GM10248 (cell line): ENCODE measurements around the gene RPGRIP1L.

Source experiments
- CTCF ChIA-PET: fragments of 300-600 bp; sonication (Branson Sonifier 250); formaldehyde crosslinking; extraction: SDS; loops from one replicate; lab custom pipeline; 2021; ENCODE audit warnings: antibody characterized with exemption; lab: Yijun Ruan, JAX
- POLR2A ChIA-PET: fragments of 350-650 bp; sonication (Branson Sonifier 250); formaldehyde crosslinking; extraction: SDS; loops from one replicate; lab custom pipeline; 2020; ENCODE audit warnings: antibody characterized with exemption; lab: Yijun Ruan, JAX
- DNase-seq: peaks from one replicate; pipeline ENCODE4 v3.0.0; 2012; ENCODE audit errors: extremely low spot score
- CTCF ChIP-seq: IDR thresholded peaks from 2 replicates; pipeline ENCODE4 v1.5.1; 2012; ENCODE audit warnings: mild to moderate bottlenecking, low read depth; ENCODE audit errors: extremely low read depth, missing control alignments, control extremely low read depth

RPGRIP1L gene

DNA sequence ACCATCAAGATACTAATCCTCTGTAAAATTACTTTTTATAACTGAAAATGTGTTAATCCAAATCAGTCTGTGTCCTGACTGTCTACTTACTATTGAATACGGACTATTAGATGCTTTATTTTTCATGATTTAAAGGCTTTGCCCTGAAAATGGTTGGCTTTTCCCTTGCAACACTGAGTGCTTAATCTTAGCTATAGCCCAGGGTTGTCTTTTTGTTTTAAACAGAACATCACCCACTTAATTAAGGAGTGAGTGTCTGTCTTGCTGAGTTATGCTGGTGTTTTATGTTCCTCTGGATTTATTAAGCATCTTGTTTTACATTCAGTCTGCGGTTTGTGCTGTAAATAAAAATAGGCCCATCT, 11.3 kb upstream of the RPGRIP1L start:
- TF ChIP-seq CTCF = no peak
- ChIA-PET POLR2A (no interaction called here), CTCF (interaction anchor here (1.8 kb wide), 1 partner anchor 28 kb away, joined by 5 read pairs; no protein-coding TSS in a partner anchor)
- no peak for DNase-seq

GRCh38 chr16:53714205-53715022, 10.8 kb upstream of the RPGRIP1L start:
- POLR2A ChIA-PET = no interaction called here
- DNase-seq = no peak
- TF ChIP-seq CTCF = no peak
- CTCF ChIA-PET = no interaction called here

DNA sequence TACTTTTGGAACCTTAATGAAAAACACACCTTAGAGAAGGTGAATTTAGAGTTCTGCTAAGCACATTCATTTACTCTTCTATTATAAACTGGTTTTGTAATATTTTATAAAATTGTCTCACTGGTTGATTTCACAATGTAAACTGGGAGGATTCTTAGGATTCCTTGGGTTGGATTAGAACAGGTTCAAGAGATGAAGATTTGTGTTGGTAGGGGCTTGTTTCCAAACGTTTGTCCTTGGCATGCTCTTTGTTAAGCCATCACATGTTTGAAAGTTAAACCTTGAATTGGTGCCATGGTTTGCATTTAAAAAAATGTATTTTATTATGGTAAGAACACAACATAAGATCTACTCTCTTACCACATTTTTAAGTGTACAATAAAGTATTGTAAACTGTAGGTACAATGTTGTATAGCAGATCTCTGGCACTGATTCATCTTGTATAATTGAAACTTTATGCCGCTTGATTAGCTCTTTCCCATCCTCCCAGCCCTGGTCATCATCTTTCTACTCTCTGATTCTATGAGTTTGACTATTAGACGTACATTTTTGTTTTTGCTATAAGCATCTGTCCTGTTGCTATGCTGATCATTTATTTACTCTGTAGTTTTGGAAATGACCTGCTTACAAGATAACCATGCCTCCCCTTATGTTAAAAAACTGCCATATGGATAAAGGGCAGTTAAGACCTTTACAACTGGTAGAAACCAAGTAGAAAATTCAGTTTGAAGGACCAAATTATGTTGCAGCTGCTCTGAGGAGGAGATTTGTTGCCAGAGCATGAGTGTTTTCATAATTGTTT, 9.9 kb upstream of the RPGRIP1L start:
- DNase-seq = no peak
- TF ChIP-seq CTCF = no peak
- ChIA-PET CTCF (no interaction called here), POLR2A (no interaction called here)

DNA sequence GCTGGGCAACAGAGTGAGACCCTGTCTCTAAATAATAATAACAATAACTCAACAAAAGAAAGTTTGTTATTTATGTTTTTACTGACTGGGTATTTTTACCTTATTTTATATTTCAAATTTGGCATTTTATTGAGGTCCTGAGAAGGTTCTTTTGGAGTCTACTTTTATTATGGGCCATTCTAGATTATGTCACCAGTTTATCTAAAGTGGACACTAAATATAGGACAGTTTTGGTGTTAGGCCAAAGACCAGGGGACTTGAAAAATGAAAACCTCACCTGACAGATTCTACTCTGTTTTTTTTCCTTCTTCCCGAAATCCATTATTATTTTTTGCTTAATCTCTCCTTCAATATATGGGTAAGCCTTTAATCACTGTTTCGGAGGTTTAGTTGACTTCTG, 8.4 kb upstream of the RPGRIP1L start:
- no peak for TF ChIP-seq CTCF
- DNase-seq = no peak
- POLR2A ChIA-PET = no interaction called here
- CTCF ChIA-PET = interaction anchor here (1.2 kb wide), 1 partner anchor 32 kb away, joined by 3 read pairs; no protein-coding TSS in a partner anchor

DNA sequence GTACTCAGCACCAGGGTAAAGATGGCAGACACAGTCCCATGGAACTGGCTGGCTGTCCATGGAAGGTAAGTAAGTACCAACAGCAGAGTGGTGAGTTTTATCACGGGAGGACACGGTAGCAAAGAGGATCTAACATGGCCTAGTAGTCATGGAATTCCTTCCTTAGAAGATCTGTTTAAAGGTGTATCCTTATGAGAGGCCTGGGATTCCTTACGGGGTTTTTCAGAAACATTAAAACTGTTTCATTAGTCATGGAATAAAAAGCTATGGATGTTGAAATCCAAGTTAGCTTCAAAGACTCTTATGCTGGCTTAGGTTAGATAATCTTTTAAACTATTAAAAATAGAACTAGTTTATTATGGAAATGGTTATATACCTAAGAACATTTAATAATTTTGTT, 7.7 kb upstream of the RPGRIP1L start:
- ChIA-PET POLR2A (no interaction called here), CTCF (interaction anchor here (1.2 kb wide), 1 partner anchor 33 kb away, joined by 3 read pairs; no protein-coding TSS in a partner anchor)
- no peak for TF ChIP-seq CTCF
- no peak for DNase-seq

GRCh38 chr16:53708490-53708889, 4.8 kb upstream of the RPGRIP1L start:
- no peak for TF ChIP-seq CTCF
- ChIA-PET CTCF (no interaction called here), POLR2A (no interaction called here)
- no peak for DNase-seq
